Measurements from ENCODE around the gene AFG3L2. TPM values are rescaled to one million over a fixed set of nuclear protein-coding genes. Genes with fewer than 3 reads are reported as not detected.
A peak's percentile ranks its signal among the peaks of the same experiment; 100 is the strongest.

Gene AFG3L2
- total and polyA plus RNA-seq, 2 of the 13 experiments (the other 11 are each of a cell fraction or from before 2014, with no cell fraction given): 28.6 to 86.9 TPM

DNA sequence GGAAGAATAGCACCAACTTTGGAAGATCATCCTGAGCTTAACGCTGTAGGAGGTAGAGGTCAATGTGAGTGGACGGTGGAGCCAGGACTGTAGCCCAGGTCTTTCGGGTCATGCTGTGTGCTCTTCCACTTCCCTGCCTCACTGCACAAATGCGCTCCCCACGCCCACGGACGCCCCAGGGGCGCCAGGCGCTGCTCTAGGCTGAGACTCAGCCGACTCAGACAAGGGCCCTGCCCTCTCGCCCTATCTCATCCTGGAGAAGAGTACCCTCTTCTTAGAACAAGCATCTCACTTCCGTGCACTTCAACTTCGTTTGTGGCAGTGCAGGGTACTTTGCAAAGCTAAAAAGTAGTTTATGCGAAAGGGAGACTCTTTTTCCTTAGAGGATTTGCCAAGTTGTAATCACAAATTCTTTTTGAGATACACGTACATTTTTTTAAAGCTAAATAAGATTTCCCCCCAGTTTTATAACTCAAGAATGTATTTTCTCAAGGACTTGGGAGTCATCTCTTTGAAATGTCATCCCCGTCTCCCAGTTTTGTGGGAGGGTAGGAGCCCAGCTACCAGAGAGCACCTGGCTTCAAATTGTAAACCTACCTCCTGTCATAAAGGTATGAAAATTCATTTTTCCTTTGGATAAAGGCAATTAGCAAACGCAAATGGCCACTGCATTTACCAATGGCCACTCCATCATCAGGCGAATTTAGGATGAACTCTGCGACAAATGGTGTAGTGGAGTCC lies 29.5 kb upstream of the AFG3L2 start:
- POLR2A ChIA-PET: interaction anchor here (0.8 to 1.3 kb wide), 3 partner anchors 13 to 29 kb away, joined by 3 to 6 read pairs (median 3); partner anchors contain the start of gene AFG3L2
- intact Hi-C loops (cut with micrococcal nuclease; ENCODE audit: unreplicated experiment): no loop called here
- no peaks in the 10 kb centered on the region for H4K20me1 ChIP-seq (ENCODE audit: insufficient read depth, low read length)
- H3K36me3 ChIP-seq (replicated peaks in 1 of 2; ENCODE audit: control insufficient read depth in 1 of 2, insufficient read depth in 2 of 2, low read length in 2 of 2): no peaks in the 10 kb centered on the region
- no peak overlapping the region for H3K9ac ChIP-seq (ENCODE audit: insufficient read depth, low read depth, low read length)
- H3K4me3 ChIP-seq (replicated peaks in 1 of 3; ENCODE audit: insufficient read depth in 1 of 3, low read depth in 2 of 3, low read length in 3 of 3): peak overlapping the region in 1 of 3 experiments; percentile 14; a peak in 1 of 6 replicates
- in situ Hi-C loops (cut with HindIII; ENCODE audit: extremely low pct_ligation_motif_present, low pct_unique_long_range_greater_than_20kb): no loop called here
- no TSS peak for BruUV-seq (replicated peaks)
- 46% methylated on average over 19 of the region's 19 CpGs for WGBS (ENCODE audit: low lambda C conversion rate)
- peaks cover 64% of the 10 kb centered on the region for H3K4me1 ChIP-seq (ENCODE audit: insufficient read depth, low read length)
- H3K4me2 ChIP-seq (ENCODE audit: low read depth, low read length): peak overlapping the region; percentile 54
- peaks cover 0 to 11% of the 10 kb centered on the region in 2 experiments; a peak in 2 of 5 replicates for H3K27me3 ChIP-seq (ENCODE audit: control insufficient read depth in 1 of 2, insufficient read depth in 2 of 2, low read length in 2 of 2)
- no peak overlapping the region for H3K27ac ChIP-seq (ENCODE audit: extremely low read length, insufficient read depth, low read length)
- FAIRE-seq (no peak), DNase-seq (ENCODE audit: low spot score) (no peak), ATAC-seq (peak; percentile 32)
- no peak overlapping the region for H2AFZ ChIP-seq (ENCODE audit: low read length)
- H3K9me3 ChIP-seq (ENCODE audit: low read length): no peaks in the 10 kb centered on the region
- no peaks in the 10 kb centered on the region for H3K79me2 ChIP-seq (ENCODE audit: insufficient read depth, low read length)
- TF ChIP-seq ZEB1 (IDR thresholded peaks at IDR 0.05; ENCODE audit: insufficient replicate concordance, low read depth) (no peak), ZNF674 (CRISPR knock-in tag; IDR thresholded peaks at IDR 0.05; ENCODE audit: low read depth) (no peak), PHF20 (CRISPR knock-in tag; IDR thresholded peaks at IDR 0.05) (no peak), HIVEP1 (CRISPR knock-in tag; IDR thresholded peaks at IDR 0.05) (no peak), ZNF510 (CRISPR knock-in tag; IDR thresholded peaks at IDR 0.05; ENCODE audit: low read depth) (no peak), ZNF670 (CRISPR knock-in tag; IDR thresholded peaks at IDR 0.05; ENCODE audit: borderline replicate concordance) (no peak), FOXP1 (IDR thresholded peaks at IDR 0.05) (no peak), FOXP1 (CRISPR knock-in tag; IDR thresholded peaks at IDR 0.05) (no peak)
- CTCF ChIA-PET (ENCODE audit: low intra/inter-chr PET ratio, low total read pairs): no interaction called here

DNA sequence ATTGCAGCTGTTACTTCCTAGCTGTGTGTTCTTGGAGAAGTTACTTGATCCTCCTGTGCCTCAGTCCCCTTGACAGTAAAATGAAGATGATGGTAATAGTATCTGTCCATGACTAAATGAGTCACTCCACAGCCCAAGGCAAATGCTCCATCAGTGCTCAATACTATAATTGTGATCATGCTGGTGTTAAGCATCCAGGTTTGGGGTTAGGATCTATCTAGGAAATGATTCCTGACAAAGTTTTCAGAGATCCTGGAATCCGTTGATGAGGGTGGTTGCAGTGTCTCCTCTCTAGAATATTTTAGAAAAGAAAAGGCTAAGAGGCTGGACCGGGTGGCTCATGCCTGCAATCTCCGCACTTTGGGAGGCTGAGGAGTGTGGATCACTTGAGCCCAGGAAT lies 28.0 kb upstream of the AFG3L2 start:
- no TSS peak for BruUV-seq (replicated peaks)
- Histone ChIP-seq H3K9ac (ENCODE audit: insufficient read depth, low read depth, low read length) (no peak overlapping the region), H3K9me3 (ENCODE audit: low read length) (no peaks in the 10 kb centered on the region), H3K27ac (ENCODE audit: extremely low read length, insufficient read depth, low read length) (no peak overlapping the region), H3K79me2 (ENCODE audit: insufficient read depth, low read length) (no peaks in the 10 kb centered on the region), H3K27me3 (ENCODE audit: control insufficient read depth in 1 of 2, insufficient read depth in 2 of 2, low read length in 2 of 2) (peaks cover 0 to 11% of the 10 kb centered on the region in 2 experiments; a peak in 2 of 5 replicates), H3K4me3 (replicated peaks in 1 of 3; ENCODE audit: insufficient read depth in 1 of 3, low read depth in 2 of 3, low read length in 3 of 3) (no peak overlapping the region), H4K20me1 (ENCODE audit: insufficient read depth, low read length) (no peaks in the 10 kb centered on the region), H3K36me3 (replicated peaks in 1 of 2; ENCODE audit: control insufficient read depth in 1 of 2, insufficient read depth in 2 of 2, low read length in 2 of 2) (no peaks in the 10 kb centered on the region), H3K4me2 (ENCODE audit: low read depth, low read length) (no peak overlapping the region), H2AFZ (ENCODE audit: low read length) (no peak overlapping the region), H3K4me1 (ENCODE audit: insufficient read depth, low read length) (peaks cover 52% of the 10 kb centered on the region)
- DNase-seq (ENCODE audit: low spot score): no peak
- no peak for ATAC-seq
- 51% methylated on average over 3 of the region's 3 CpGs for WGBS (ENCODE audit: low lambda C conversion rate)
- ChIA-PET CTCF (ENCODE audit: low intra/inter-chr PET ratio, low total read pairs) (no interaction called here), POLR2A (no interaction called here)
- intact Hi-C loops (cut with micrococcal nuclease; ENCODE audit: unreplicated experiment): no loop called here
- in situ Hi-C loops (cut with HindIII; ENCODE audit: extremely low pct_ligation_motif_present, low pct_unique_long_range_greater_than_20kb): no loop called here
- no peak for FAIRE-seq
- no peak for TF ChIP-seq ZNF354B (CRISPR knock-in tag; IDR thresholded peaks at IDR 0.05)
- TF ChIP-seq EEA1 (CRISPR knock-in tag; IDR thresholded peaks at IDR 0.05; ENCODE audit: borderline replicate concordance): no peak
- TF ChIP-seq PLRG1 (conservative IDR thresholded peaks at IDR 0.05): no peak
- TF ChIP-seq, protein P1, sequence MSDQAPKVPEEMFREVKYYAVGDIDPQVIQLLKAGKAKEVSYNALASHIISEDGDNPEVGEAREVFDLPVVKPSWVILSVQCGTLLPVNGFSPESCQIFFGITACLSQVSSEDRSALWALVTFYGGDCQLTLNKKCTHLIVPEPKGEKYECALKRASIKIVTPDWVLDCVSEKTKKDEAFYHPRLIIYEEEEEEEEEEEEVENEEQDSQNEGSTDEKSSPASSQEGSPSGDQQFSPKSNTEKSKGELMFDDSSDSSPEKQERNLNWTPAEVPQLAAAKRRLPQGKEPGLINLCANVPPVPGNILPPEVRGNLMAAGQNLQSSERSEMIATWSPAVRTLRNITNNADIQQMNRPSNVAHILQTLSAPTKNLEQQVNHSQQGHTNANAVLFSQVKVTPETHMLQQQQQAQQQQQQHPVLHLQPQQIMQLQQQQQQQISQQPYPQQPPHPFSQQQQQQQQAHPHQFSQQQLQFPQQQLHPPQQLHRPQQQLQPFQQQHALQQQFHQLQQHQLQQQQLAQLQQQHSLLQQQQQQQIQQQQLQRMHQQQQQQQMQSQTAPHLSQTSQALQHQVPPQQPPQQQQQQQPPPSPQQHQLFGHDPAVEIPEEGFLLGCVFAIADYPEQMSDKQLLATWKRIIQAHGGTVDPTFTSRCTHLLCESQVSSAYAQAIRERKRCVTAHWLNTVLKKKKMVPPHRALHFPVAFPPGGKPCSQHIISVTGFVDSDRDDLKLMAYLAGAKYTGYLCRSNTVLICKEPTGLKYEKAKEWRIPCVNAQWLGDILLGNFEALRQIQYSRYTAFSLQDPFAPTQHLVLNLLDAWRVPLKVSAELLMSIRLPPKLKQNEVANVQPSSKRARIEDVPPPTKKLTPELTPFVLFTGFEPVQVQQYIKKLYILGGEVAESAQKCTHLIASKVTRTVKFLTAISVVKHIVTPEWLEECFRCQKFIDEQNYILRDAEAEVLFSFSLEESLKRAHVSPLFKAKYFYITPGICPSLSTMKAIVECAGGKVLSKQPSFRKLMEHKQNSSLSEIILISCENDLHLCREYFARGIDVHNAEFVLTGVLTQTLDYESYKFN (CRISPR knock-in tag; conservative IDR thresholded peaks at IDR 0.05): no peak
- no peak for TF ChIP-seq KLF13 (CRISPR knock-in tag; IDR thresholded peaks at IDR 0.05)
- no peak for TF ChIP-seq ZNF530 (CRISPR knock-in tag; IDR thresholded peaks at IDR 0.05; ENCODE audit: low read depth)
- TF ChIP-seq ZNF3 (CRISPR knock-in tag; IDR thresholded peaks at IDR 0.05): no peak
- TF ChIP-seq RARG (CRISPR knock-in tag; IDR thresholded peaks at IDR 0.05; ENCODE audit: low read depth): no peak
- TF ChIP-seq FOXK2 (IDR thresholded peaks at IDR 0.05): no peak
- no peak for TF ChIP-seq ZNF30 (CRISPR knock-in tag; IDR thresholded peaks at IDR 0.05)
- no peak for TF ChIP-seq DNMT1 (CRISPR knock-in tag; IDR thresholded peaks at IDR 0.05)

Data from HepG2 (cell line).